GM12873 (cell line): ENCODE results near the gene ZBTB16.

ENCODE experiments used
- TF ChIP-seq, protein P1 (sequence below): IDR thresholded peaks from 2 replicates; pipeline ENCODE4 v1.5.1; 2012; ENCODE audit warnings: low read depth, mild to moderate bottlenecking, moderate library complexity, low read length, control low read depth; ENCODE audit not compliant: insufficient read depth; ENCODE audit errors: missing control alignments

Gene ZBTB16

DNA sequence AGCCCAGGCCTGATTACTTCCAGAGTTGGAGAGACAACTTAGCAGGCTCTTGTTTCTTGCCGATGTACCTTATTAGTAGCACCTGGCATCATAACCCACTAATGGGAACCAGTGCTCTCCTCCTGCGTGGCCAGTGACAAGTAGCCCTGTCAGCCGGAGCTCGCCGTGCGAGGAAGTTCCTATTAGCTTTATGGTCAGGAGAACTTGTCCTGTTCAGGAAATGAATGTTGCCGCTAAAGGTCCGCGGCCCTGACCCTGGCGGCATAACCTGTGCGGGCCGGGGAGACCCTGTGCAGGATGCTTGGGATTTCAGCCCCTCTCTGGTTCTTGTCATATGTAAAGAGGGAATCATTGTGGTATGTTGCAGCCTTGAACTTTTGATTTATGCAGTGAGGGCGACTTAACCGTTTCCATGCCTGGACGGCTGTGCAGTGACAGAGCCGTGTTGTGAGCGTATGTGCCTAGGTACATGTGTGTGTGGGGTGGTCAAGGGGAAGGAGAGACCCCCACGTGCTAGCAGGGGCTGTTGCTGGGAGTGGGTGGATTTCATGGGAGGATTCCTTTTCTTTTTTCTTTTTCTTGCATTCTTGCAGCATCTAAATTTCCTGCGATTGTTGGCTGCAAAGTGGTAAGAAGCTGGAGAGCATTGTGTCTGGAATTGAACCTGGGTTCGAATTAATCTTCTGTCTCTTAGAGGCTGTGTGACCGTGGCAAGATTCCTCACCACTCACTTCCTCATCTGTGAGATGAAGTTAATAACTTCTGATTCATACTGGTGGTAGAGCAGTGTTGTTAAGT, 15.2 kb downstream of the ZBTB16 start:
- TF ChIP-seq, protein P1, sequence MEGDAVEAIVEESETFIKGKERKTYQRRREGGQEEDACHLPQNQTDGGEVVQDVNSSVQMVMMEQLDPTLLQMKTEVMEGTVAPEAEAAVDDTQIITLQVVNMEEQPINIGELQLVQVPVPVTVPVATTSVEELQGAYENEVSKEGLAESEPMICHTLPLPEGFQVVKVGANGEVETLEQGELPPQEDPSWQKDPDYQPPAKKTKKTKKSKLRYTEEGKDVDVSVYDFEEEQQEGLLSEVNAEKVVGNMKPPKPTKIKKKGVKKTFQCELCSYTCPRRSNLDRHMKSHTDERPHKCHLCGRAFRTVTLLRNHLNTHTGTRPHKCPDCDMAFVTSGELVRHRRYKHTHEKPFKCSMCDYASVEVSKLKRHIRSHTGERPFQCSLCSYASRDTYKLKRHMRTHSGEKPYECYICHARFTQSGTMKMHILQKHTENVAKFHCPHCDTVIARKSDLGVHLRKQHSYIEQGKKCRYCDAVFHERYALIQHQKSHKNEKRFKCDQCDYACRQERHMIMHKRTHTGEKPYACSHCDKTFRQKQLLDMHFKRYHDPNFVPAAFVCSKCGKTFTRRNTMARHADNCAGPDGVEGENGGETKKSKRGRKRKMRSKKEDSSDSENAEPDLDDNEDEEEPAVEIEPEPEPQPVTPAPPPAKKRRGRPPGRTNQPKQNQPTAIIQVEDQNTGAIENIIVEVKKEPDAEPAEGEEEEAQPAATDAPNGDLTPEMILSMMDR = no peak

DNA sequence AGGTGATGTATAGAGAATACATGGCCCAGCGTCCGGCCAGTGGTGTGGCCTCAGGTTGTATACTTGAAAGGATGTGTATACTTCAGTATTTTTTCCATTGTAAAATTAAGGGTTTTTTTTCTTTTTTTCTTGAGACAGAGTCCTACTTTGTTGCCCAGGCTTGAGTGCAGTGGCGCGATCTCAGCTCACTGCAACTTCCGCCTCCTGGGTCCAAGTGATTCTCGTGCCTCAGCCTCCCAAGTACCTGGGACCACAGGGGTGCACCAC, 15.8 kb downstream of the ZBTB16 start:
- TF ChIP-seq, protein P1 = no peak

DNA sequence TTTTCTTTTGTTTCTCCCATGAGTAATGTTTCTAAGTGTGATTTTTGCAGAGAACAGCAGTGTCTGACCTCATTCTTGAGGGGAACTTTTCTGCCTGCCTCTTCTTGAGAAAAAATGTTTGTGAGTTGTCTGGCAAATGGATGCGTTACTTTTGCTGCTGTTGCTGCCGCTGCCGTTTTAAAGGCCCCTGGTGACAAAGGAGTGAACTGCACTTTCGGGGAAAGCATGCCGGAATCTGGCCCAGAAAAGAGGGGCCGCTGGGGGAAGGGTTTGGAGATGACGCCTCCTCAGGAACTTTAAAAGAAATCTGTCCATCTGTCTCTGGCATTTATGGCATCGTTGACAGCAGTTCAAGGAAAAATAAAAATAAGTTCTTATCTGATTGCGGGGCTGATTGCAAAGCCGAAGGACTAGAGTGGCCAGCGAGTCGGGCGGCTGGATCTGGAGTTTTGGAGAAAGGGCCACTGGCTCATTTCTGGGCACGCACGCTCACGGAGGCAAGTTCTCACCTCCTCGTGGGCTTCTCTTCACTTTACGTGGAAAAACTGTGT, 16.5 kb downstream of the ZBTB16 start:
- TF ChIP-seq, protein P1 = peak; percentile 53

DNA sequence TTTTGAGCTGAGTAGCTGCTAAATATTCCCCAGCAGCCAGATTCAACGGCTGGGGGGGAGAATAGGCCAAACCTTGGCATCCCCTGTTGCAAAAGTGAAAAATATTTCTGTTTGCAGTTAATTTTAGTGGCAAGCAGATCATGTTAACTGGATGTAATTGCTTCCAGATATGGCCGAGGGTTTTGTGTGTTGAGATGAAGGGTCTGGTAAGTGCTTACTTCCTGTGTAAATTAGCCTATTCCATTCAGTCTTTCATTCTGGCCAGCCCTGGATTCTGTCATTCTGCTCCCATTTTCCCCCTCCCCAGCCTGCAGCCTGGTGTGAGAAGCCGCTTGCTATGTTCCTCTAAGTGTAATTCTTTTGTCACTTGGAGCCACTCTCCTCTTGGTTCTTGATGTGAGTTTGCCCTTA, 17.4 kb downstream of the ZBTB16 start:
- TF ChIP-seq, protein P1 = no peak

DNA sequence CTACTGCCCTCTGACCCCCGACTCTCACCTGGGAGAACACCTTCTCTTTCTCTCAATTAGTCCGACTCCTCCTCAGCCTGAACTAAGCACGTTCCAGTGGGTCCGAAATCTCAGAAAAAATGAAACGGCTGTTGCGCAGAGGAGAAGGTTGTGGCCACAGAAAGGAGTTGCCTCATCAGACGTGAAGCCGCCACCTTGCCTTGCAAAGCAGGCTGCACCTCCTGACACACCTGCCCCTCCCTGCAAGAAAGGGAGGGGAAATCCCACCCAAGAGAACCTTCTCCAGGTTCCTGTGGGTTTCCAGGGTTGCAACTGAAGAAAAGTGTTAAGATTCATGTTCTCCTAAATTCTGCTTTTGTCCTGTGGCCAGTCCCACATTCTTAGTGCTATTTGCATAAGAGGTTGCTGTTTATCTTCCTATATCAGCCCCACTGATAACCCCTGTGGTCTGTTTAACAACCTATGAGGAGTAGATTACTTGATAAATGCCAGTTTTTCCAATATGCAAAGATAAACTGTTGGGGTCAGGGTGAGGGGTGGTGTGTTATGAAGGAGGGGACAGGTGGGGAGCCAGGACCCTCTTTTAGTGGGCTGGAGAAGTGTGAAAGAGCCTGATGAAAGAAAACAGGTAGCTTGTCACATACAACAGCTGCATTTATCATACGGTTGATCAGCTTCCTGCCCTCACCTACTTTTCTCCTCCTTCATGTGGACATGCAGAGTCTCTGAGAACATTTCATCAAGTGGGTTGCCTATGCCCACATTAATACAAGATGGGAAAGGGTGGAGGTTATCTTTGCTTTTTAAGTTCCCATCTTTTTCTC, 18.2 kb downstream of the ZBTB16 start:
- TF ChIP-seq, protein P1 = no peak

GRCh38 chr11:114078423-114078822, 18.9 kb downstream of the ZBTB16 start:
- TF ChIP-seq, protein P1 = no peak

GRCh38 chr11:114079511-114080065, 20.1 kb downstream of the ZBTB16 start:
- TF ChIP-seq, protein P1 = no peak
